Suprapubic skin (tissue), 4 donors: ENCODE measurements around the gene MAPRE2.

Experiments
- EP300 ChIP-seq: sonication (generic); formaldehyde crosslinking; IDR thresholded peaks from one replicate; pipeline ENCODE4 v1.6.1; 2017; ENCODE audit warnings: antibody characterized with exemption
- POLR2A ChIP-seq, 2 donors: fragments of 450-650 bp; IDR thresholded peaks; one replicate each; pipeline ENCODE4 v1.6.1; 2017; ENCODE audit warnings: antibody characterized with exemption in 2 of 2, mild to moderate bottlenecking in 2 of 2, moderate library complexity in 2 of 2
- POLR2AphosphoS5 ChIP-seq, 3 donors: sonication (generic); formaldehyde crosslinking; IDR thresholded peaks; one replicate each; pipeline ENCODE4 v1.6.1; 2017; ENCODE audit warnings: antibody characterized with exemption in 3 of 3
- TF ChIP-seq, protein P1 (sequence below), 2 donors: fragments of 200-600 bp in 1 of 2; fragments of 450-650 bp in 1 of 2; sonication (generic) in 1 of 2; IDR thresholded peaks; one replicate each; pipeline ENCODE4 v1.5.1; 2016 to 2019; ENCODE audit warnings: antibody characterized with exemption in 2 of 2, mild to moderate bottlenecking in 1 of 2, moderate library complexity in 1 of 2

GRCh38 chr18:35191698-35192025, 150.4 kb downstream of the MAPRE2 start:
- TF ChIP-seq, protein P1, sequence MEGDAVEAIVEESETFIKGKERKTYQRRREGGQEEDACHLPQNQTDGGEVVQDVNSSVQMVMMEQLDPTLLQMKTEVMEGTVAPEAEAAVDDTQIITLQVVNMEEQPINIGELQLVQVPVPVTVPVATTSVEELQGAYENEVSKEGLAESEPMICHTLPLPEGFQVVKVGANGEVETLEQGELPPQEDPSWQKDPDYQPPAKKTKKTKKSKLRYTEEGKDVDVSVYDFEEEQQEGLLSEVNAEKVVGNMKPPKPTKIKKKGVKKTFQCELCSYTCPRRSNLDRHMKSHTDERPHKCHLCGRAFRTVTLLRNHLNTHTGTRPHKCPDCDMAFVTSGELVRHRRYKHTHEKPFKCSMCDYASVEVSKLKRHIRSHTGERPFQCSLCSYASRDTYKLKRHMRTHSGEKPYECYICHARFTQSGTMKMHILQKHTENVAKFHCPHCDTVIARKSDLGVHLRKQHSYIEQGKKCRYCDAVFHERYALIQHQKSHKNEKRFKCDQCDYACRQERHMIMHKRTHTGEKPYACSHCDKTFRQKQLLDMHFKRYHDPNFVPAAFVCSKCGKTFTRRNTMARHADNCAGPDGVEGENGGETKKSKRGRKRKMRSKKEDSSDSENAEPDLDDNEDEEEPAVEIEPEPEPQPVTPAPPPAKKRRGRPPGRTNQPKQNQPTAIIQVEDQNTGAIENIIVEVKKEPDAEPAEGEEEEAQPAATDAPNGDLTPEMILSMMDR (IDR thresholded peaks at IDR 0.05) = no peak
- TF ChIP-seq POLR2A (IDR thresholded peaks at IDR 0.05) (no peak), POLR2AphosphoS5 (IDR thresholded peaks at IDR 0.05) (no peak), EP300 (no peak)
